GF-D8 (cell line): ENCODE results near the gene NRTN.

Experiments
- DNase-seq: peaks from one replicate; lab custom pipeline; 2025; lab: John Stamatoyannopoulos, UW

Gene NRTN

GRCh38 chr19:5790559-5791520 lies 14.0 kb upstream of the NRTN start, which contains the start of gene DUS3L:
TSS of gene DUS3L (minus strand) at chr19:5791163. CDS start at chr19:5791141, 22 bp downstream.
- DNase-seq, result peak; percentile 95

GRCh38 chr19:5792224-5792623 lies 12.6 kb upstream of the NRTN start:
- no peak for DNase-seq

DNA sequence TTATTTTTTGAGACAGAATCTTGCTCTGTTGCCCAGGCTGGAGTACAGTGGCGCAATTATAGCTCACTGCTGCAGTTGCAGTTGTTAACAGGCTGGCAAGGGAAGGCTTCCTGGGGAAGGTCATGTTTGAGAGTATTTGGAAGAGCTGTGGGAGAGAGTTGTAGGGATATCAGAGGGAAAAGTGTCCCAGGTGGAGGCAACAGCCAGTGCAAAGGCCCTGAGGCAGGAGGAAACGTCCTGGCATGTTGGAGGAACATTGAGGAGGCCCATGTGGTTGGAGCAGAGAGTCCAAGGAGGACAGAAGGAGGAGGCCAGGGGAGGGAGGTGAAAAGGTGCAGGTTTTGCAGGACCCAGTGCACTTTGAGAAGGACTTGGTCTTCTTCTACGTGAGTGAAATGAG lies 11.7 kb upstream of the NRTN start:
- DNase-seq, result no peak

DNA sequence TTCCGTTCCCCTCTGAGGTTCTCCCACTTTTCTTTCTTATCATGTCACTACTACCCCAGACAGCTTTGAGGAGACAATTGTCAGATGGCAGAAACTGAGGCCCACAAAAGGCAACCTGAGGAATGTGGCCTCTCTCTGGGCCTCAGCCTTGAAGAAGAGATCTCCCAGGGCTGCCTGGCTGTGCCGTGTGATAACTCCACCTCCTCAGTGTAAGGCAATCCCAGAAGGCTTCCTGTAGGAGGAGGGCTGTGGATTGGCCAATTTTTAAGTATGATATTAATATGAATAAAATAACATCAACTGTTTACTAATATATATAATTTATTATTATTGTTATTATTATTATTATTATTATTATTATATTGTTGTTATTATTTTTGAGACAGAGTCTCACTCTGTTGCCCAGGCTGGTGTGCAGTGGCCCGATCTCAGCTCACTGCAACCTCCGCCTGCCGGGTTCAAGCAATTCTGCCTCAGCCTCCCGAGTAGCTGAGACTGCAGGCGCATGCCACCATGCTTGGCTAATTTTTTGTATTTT lies 9.4 kb upstream of the NRTN start:
- no peak for DNase-seq

- no peak for DNase-seq
Observed at GRCh38 chr19:5798244-5798643, 6.6 kb upstream of the NRTN start.

GRCh38 chr19:5799247-5800241 lies 5.3 kb upstream of the NRTN start:
- peak; percentile 82 for DNase-seq

DNA sequence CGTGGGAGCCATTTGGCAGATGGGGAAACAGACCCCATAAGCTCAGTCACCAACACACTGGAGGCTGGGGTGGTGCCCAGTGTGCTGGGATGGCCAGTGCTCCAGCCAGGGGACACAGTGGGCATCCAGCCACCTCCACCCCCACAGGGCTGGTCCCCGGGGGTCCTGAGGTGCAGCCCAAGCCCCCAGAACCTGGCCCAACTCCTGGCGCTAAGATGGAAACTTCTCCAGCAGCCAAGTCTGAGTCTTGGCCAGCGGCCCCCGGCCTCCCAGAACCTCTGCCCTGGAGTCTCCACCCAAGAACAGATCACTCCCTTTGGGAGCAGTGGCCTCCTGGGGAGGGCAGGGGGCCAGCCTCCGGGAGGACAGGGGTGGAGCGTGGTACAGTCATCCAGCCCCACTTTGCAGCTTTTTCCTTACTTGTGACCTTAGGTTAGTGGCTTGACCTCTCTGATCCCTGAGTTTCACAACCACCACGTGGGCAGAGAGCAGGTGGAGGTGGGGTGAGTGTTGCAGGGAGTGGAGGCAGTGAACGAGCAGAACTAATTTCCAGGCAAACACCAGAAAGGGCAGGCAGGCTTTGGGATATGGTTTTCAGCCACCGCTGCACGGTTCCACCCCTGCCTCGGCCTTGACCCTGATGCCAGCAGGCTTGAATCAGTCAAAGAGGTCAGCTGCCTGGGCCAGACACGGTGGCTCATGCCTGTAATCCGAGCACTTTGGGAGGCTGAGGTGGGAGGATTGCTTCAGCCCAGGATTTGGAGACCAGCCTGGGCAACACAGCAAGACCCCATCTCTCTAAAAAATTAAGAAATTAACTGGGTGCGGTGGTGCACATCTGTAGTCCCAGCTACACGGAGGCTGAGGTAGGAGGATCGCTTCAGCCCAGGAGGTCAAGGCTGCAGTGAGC lies 4.3 kb upstream of the NRTN start:
- DNase-seq, result no peak

- no peak for DNase-seq
Observed at GRCh38 chr19:5801796-5802619, 2.9 kb upstream of the NRTN start.

GRCh38 chr19:5803441-5803751 lies 1.5 kb upstream of the NRTN start:
- no peak for DNase-seq

- DNase-seq, result peak; percentile 76
Observed at GRCh38 chr19:5803752-5804515, 933 bp upstream of the NRTN start.

GRCh38 chr19:5805462-5806132 lies 730 bp downstream of the NRTN start:
- no peak for DNase-seq

DNA sequence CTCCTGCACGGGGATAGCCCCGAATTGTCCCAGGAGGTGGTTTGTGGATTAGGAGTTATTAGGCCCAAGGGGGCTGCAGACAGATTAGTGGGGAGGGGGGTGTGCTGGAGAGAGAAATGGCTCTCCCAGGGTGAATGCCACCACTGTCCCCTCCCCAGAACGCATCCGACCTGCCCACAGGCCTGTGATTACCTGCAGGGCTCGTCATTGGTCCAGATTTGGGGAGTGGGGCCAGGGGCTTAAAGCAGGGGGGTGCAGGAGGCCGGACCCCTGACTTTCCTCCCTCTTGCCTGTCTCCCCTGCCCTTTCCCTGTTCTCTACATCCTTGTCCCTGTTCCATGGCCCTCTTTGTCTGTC lies 1.2 kb downstream of the NRTN start:
- no peak for DNase-seq

- no peak for DNase-seq
Observed at GRCh38 chr19:5806905-5807304, 2.0 kb downstream of the NRTN start.

GRCh38 chr19:5808120-5808816 lies 3.4 kb downstream of the NRTN start:
- no peak for DNase-seq

DNA sequence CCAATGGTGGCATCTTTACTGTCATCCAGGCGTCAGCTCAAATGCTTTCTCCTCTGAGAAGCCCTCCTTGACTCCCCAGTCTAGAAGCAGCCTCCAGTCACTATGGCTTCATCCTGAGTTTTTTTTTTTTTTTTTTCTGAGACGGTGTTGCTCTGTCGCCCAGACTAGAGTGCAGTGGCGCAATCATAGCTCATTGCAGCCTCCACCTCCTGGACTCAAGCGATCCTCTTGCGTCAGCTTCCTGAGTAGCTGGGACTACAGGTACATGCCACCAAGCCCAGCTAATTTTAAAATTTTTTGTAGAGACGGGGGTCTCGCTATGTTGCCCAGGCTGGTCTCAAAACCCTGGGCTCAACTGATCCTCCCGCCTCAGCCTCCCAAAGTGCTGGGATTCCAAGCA lies 4.2 kb downstream of the NRTN start:
- DNase-seq, result peak; percentile 8

DNA sequence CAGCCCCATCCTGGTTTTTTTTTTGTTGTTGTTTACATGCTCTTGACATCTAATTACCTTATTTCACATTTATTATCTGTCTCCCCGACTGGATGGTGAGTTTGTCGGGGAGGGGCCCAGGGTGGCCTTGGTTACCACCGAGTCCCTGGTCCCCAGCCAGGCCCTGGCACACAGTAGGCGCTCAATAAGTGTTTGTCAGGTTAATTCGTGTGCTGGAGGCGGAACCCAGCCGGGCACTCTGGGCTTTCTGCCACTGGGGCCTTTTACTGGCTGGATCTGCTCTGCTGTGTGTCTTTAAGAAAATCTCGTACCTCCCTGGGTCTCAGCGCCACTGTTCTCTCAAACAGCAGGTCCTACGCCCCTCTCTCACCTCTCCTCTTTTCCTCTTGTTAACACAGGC lies 4.6 kb downstream of the NRTN start:
- no peak for DNase-seq

DNA sequence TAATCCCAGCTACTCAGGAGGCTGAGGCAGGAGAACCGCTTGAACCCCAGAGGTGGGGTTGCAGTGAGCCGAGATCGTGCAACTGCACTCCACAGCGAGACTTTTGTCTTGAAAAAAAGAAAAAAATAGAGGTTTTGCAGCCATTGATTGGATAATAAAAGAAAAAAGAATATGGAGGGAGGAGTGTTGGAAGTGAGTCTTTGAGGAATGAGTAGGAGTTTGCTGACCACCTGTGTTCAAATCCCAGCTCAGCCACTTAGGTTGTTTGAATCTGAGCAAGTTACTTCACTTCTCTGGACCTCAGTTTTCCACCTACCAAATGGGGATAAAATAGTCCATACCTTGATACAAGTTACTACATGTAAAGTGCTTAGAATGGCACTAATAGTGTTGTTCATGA lies 6.2 kb downstream of the NRTN start:
- no peak for DNase-seq

DNA sequence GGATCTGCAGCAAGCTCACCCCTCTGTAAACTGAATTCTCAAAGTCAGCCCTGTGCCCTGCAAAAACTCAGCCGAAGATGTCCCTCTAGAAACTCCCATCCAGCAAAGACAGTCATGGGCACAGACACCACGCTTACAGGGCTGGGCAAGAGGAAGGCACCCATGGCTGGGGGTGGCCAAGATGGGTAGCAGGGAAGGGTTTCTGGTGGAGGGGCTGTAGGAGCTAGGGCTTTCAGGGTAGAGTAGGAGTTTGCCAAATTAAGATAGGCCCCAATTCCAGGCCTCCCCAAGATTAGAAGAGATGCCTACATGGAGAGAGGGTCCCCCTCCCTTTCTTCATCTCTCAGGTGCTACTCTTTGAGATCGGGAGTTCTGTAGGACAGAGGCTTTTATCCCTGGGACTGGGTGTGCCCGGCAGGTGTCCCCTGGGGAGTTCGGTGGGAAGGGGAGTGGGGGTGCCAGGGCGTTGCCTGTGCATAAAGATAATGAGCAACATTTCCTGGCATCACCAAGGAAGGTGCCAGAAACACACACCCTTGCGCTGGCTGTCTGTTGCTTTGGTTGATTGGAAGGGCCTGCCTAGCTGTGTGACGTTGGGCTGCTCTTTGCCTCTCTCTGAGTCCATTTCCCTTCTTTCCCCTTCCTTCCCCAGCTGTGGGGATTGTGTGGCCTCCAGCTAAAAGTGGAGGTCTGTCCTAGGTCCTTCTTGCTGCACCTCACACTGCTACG lies 9.4 kb downstream of the NRTN start:
- DNase-seq, result no peak
